Smooth muscle cell (in vitro differentiated cells): Measurements from ENCODE around the gene CFAP45. TPM values are rescaled to one million over a fixed set of nuclear protein-coding genes. Genes with fewer than 3 reads are reported as not detected.

ENCODE experiments used
- DNase-seq: peaks from one replicate; lab custom pipeline; 2025; ENCODE audit not compliant: unreplicated experiment; lab: John Stamatoyannopoulos, UW
- H2AFZ ChIP-seq: fragments of 200-600 bp; sonication (generic); 2 replicates; pipeline ENCODE4 v1.6.0; 2016; ENCODE audit warnings: antibody characterized with exemption, low read depth, mild to moderate bottlenecking
- H3F3A ChIP-seq: fragments of 200-600 bp; sonication (generic); 2 replicates; pipeline ENCODE4 v1.6.0; 2017; ENCODE audit warnings: antibody characterized with exemption, low read depth
- H3K27ac ChIP-seq: fragments of 200-600 bp; sonication (generic); 2 replicates; pipeline ENCODE4 v1.5.1; 2016; ENCODE audit warnings: low read depth, mild to moderate bottlenecking
- H3K27me3 ChIP-seq: fragments of 200-600 bp; sonication (generic); 2 replicates; pipeline ENCODE4 v1.6.1; 2016; ENCODE audit warnings: low read depth, mild to moderate bottlenecking
- H3K36me3 ChIP-seq: fragments of 200-600 bp; sonication (generic); 2 replicates; pipeline ENCODE4 v1.5.1; 2016; ENCODE audit warnings: low read depth
- H3K4me1 ChIP-seq: fragments of 200-600 bp; sonication (generic); 2 replicates; pipeline ENCODE4 v1.5.1; 2016; ENCODE audit warnings: low read depth
- H3K4me2 ChIP-seq: fragments of 200-600 bp; sonication (generic); 2 replicates; pipeline ENCODE4 v1.6.0; 2016; ENCODE audit warnings: mild to moderate bottlenecking
- H3K4me3 ChIP-seq: fragments of 200-600 bp; sonication (generic); 2 replicates; pipeline ENCODE4 v1.5.1; 2016; ENCODE audit warnings: mild to moderate bottlenecking
- H3K79me2 ChIP-seq: fragments of 200-600 bp; sonication (generic); 2 replicates; pipeline ENCODE4 v1.6.0; 2016; ENCODE audit warnings: low read depth, mild to moderate bottlenecking
- H3K9ac ChIP-seq: fragments of 200-600 bp; sonication (generic); 2 replicates; pipeline ENCODE4 v1.6.0; 2016; ENCODE audit warnings: low read depth
- H3K9me3 ChIP-seq: fragments of 200-600 bp; sonication (generic); replicated peaks from 2 replicates; pipeline ENCODE4 v1.5.1; 2016; ENCODE audit warnings: low read depth
- H4K20me1 ChIP-seq: fragments of 200-600 bp; sonication (generic); 2 replicates; pipeline ENCODE4 v1.6.0; 2016; ENCODE audit warnings: low read depth
- WGBS: methylation state at CpG from one replicate; pipeline ENCODE4 v1.1.7; 2016; ENCODE audit warnings: low lambda C conversion rate; 5-methylcytosine and 5-hydroxymethylcytosine counted together
- polyA plus RNA-seq: library from polyadenylated mRNA; unstranded; fragments of >200 nt; fragmentation: Nextera tagmentation; extraction: Ambion mirVana; gene quantifications from 2 replicates; pipeline ENCODE4 v1.2.1, GENCODE V29; 2016
- total RNA-seq: library from RNA; depleted of rRNA; stranded (reverse); fragments of >200 nt; gene quantifications from 2 replicates; pipeline ENCODE4 v1.2.3, GENCODE V29; 2014
- TF ChIP-seq, protein P1 (sequence below): fragments of 200-600 bp; sonication (generic); IDR thresholded peaks from 2 replicates; pipeline ENCODE4 v1.5.1; 2017; ENCODE audit warnings: borderline replicate concordance, mild to moderate bottlenecking, antibody characterized with exemption; ENCODE audit not compliant: insufficient read depth, poor library complexity, severe bottlenecking

The CFAP45 gene
- total and polyA plus RNA-seq, 2 experiments from 2014 or later: 1.2 to 1.3 TPM

- DNase-seq: no peak
- Histone ChIP-seq H3K27ac (peak overlapping the region; percentile 71), H3K4me1 (peaks cover 13% of the 10 kb centered on the region), H3K79me2 (no peaks in the 10 kb centered on the region), H3K4me3 (no peak overlapping the region), H3F3A (peaks cover 3% of the 10 kb centered on the region), H3K27me3 (no peaks in the 10 kb centered on the region), H4K20me1 (no peaks in the 10 kb centered on the region), H3K9me3 (no peaks in the 10 kb centered on the region), H3K36me3 (no peaks in the 10 kb centered on the region), H3K4me2 (peak overlapping the region; percentile 11), H3K9ac (no peak overlapping the region), H2AFZ (no peak overlapping the region)
- 86% methylated on average over 1 of the region's 1 CpG for WGBS
- TF ChIP-seq, protein P1, sequence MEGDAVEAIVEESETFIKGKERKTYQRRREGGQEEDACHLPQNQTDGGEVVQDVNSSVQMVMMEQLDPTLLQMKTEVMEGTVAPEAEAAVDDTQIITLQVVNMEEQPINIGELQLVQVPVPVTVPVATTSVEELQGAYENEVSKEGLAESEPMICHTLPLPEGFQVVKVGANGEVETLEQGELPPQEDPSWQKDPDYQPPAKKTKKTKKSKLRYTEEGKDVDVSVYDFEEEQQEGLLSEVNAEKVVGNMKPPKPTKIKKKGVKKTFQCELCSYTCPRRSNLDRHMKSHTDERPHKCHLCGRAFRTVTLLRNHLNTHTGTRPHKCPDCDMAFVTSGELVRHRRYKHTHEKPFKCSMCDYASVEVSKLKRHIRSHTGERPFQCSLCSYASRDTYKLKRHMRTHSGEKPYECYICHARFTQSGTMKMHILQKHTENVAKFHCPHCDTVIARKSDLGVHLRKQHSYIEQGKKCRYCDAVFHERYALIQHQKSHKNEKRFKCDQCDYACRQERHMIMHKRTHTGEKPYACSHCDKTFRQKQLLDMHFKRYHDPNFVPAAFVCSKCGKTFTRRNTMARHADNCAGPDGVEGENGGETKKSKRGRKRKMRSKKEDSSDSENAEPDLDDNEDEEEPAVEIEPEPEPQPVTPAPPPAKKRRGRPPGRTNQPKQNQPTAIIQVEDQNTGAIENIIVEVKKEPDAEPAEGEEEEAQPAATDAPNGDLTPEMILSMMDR: no peak
These were observed 30.4 kb downstream of the CFAP45 start for GRCh38 chr1:159869607-159870006.

- Histone ChIP-seq H3K4me1 (peaks cover 13% of the 10 kb centered on the region), H3K36me3 (no peaks in the 10 kb centered on the region), H3K27ac (peak overlapping the region; percentile 71), H2AFZ (no peak overlapping the region), H3K4me2 (peak overlapping the region; percentile 11), H3K27me3 (no peaks in the 10 kb centered on the region), H3F3A (peaks cover 3% of the 10 kb centered on the region), H3K79me2 (no peaks in the 10 kb centered on the region), H3K4me3 (no peak overlapping the region), H4K20me1 (no peaks in the 10 kb centered on the region), H3K9ac (no peak overlapping the region), H3K9me3 (no peaks in the 10 kb centered on the region)
- DNase-seq: no peak
- TF ChIP-seq, protein P1: no peak
- WGBS: 11% methylated on average over 4 of the region's 4 CpGs
These were observed 30.8 kb downstream of the CFAP45 start for GRCh38 chr1:159869173-159869572.

GRCh38 chr1:159868766-159869165 is 31.2 kb downstream of the CFAP45 start:
- H3K4me2 ChIP-seq: peak overlapping the region; percentile 11
- H3K9ac ChIP-seq: no peak overlapping the region
- TF ChIP-seq, protein P1: no peak

DNA sequence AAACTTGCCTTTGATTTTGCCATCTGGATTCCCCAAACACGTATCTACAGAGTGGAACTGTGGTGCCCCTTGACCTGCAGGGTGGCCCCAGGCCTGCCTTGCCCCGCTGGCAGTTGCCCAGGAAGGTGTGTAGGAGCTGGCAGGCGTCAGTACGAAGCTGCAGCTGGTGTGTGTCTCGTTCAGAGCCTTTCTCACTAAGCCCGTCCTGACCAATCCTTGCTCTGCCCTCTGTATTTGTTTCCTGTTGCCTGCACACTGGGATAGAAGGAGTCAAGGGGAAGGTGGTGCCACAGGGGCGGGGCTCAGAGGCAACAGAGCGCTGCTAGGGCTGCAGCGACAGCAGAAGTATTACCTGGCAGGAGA is 32.3 kb downstream of the CFAP45 start:
- Histone ChIP-seq H4K20me1 (no peaks in the 10 kb centered on the region), H3K27ac (no peak overlapping the region), H3F3A (peaks cover 3% of the 10 kb centered on the region), H3K9me3 (no peaks in the 10 kb centered on the region), H3K79me2 (no peaks in the 10 kb centered on the region), H3K36me3 (no peaks in the 10 kb centered on the region), H3K4me1 (peaks cover 13% of the 10 kb centered on the region), H3K27me3 (no peaks in the 10 kb centered on the region), H3K4me2 (no peak overlapping the region), H3K9ac (no peak overlapping the region), H3K4me3 (no peak overlapping the region), H2AFZ (no peak overlapping the region)
- no peak for DNase-seq
- TF ChIP-seq, protein P1: no peak
- 61% methylated on average over 9 of the region's 9 CpGs for WGBS

More at GRCh38 chr1:159868766-159869165, 31.2 kb downstream of the CFAP45 start:
- WGBS: 20% methylated on average over 2 of the region's 3 CpGs
- Histone ChIP-seq H3K4me1 (peaks cover 13% of the 10 kb centered on the region), H4K20me1 (no peaks in the 10 kb centered on the region), H2AFZ (no peak overlapping the region), H3K27me3 (no peaks in the 10 kb centered on the region), H3K27ac (peak overlapping the region; percentile 71), H3K4me3 (no peak overlapping the region), H3K36me3 (no peaks in the 10 kb centered on the region), H3K9me3 (no peaks in the 10 kb centered on the region), H3K79me2 (no peaks in the 10 kb centered on the region), H3F3A (peaks cover 3% of the 10 kb centered on the region)
- no peak for DNase-seq
